GM23248 (cell line): ENCODE measurements around the gene SLC1A2. TPM values are rescaled to one million over a fixed set of nuclear protein-coding genes. Genes with fewer than 3 reads are reported as not detected.

ENCODE experiments used
- DNase-seq: peaks from one replicate; pipeline ENCODE4 v3.0.0-alpha.2; 2015
- H2AFZ ChIP-seq: fragments of 200-600 bp; sonication (generic); 2 replicates; pipeline ENCODE4 v1.6.1; 2016; ENCODE audit warnings: antibody characterized with exemption
- H3F3A ChIP-seq: fragments of 200-600 bp; sonication (generic); 2 replicates; pipeline ENCODE4 v1.6.1; 2016; ENCODE audit warnings: mild to moderate bottlenecking, antibody characterized with exemption, mixed run types; ENCODE audit not compliant: insufficient read depth
- H3K27ac ChIP-seq: fragments of 200-600 bp; sonication (generic); 2 replicates; pipeline ENCODE4 v1.5.1; 2016; ENCODE audit warnings: mild to moderate bottlenecking
- H3K27me3 ChIP-seq: fragments of 200-600 bp; sonication (generic); replicated peaks from 2 replicates; pipeline ENCODE4 v1.6.1; 2016; ENCODE audit warnings: mild to moderate bottlenecking; ENCODE audit not compliant: insufficient read depth
- H3K36me3 ChIP-seq: fragments of 200-600 bp; sonication (generic); 2 replicates; pipeline ENCODE4 v1.6.1; 2016; ENCODE audit warnings: low read depth, mild to moderate bottlenecking
- H3K4me1 ChIP-seq: fragments of 200-600 bp; sonication (generic); 2 replicates; pipeline ENCODE4 v1.6.1; 2016; ENCODE audit warnings: mild to moderate bottlenecking; ENCODE audit not compliant: insufficient read depth
- H3K4me2 ChIP-seq: fragments of 200-600 bp; sonication (generic); one replicate; pipeline ENCODE4 v1.6.1; 2016; ENCODE audit warnings: mild to moderate bottlenecking; ENCODE audit not compliant: unreplicated experiment
- H3K4me3 ChIP-seq: fragments of 200-600 bp; sonication (generic); 2 replicates; pipeline ENCODE4 v1.5.1; 2016; ENCODE audit warnings: mild to moderate bottlenecking
- H3K79me2 ChIP-seq: fragments of 200-600 bp; sonication (generic); 2 replicates; pipeline ENCODE4 v1.6.1; 2016; ENCODE audit warnings: mild to moderate bottlenecking; ENCODE audit not compliant: insufficient read depth
- H3K9ac ChIP-seq: fragments of 200-600 bp; sonication (generic); 2 replicates; pipeline ENCODE4 v1.6.1; 2016; ENCODE audit warnings: mild to moderate bottlenecking
- H3K9me2 ChIP-seq: fragments of 200-600 bp; sonication (generic); 2 replicates; pipeline ENCODE4 v1.6.1; 2016; ENCODE audit warnings: mixed run types, mild to moderate bottlenecking, moderate library complexity; ENCODE audit not compliant: insufficient read depth
- H3K9me3 ChIP-seq: fragments of 200-600 bp; sonication (generic); one replicate; pipeline ENCODE4 v1.6.1; 2017; ENCODE audit warnings: low read depth
- H4K20me1 ChIP-seq: fragments of 200-600 bp; sonication (generic); 2 replicates; pipeline ENCODE4 v1.6.0; 2016; ENCODE audit not compliant: insufficient read depth
- EZH2 ChIP-seq: fragments of 200-600 bp; sonication (generic); IDR thresholded peaks from 2 replicates; pipeline ENCODE4 v1.6.1; 2018; ENCODE audit warnings: antibody characterized with exemption, mild to moderate bottlenecking; ENCODE audit not compliant: insufficient read depth, poor library complexity, severe bottlenecking
- EZH2phosphoT487 ChIP-seq: fragments of 200-600 bp; sonication (generic); IDR thresholded peaks from 2 replicates; pipeline ENCODE4 v1.6.1; 2018; ENCODE audit warnings: antibody characterized with exemption, moderate library complexity, mild to moderate bottlenecking, low read depth; ENCODE audit not compliant: insufficient read depth
- WGBS, 2 experiments: methylation state at CpG; one replicate each; pipeline ENCODE4 v1.1.6; 2015 to 2017; ENCODE audit warnings: low lambda C conversion rate in 2 of 2, low coverage in 1 of 2; ENCODE audit errors: missing lambda C conversion rate in 2 of 2; 5-methylcytosine and 5-hydroxymethylcytosine counted together
- in situ Hi-C: fragments of 300-500 bp; cut with MboI; formaldehyde crosslinking; loops from 2 replicates; pipeline ENCODE4 v1.15.0; 2020
- polyA plus RNA-seq: library from polyadenylated mRNA; unstranded; fragments of >200 nt; fragmentation: Nextera tagmentation; extraction: Ambion mirVana; gene quantifications from 2 replicates; pipeline ENCODE4 v1.2.1, GENCODE V29; 2016
- total RNA-seq: library from RNA; depleted of rRNA; stranded (reverse); fragments of >200 nt; shearing (Covaris generic); gene quantifications from 2 replicates; pipeline ENCODE4 v1.2.3, GENCODE V29; 2014

Gene SLC1A2
- total and polyA plus RNA-seq, 2 experiments from 2014 or later = 0.88 to 1.2 TPM

DNA sequence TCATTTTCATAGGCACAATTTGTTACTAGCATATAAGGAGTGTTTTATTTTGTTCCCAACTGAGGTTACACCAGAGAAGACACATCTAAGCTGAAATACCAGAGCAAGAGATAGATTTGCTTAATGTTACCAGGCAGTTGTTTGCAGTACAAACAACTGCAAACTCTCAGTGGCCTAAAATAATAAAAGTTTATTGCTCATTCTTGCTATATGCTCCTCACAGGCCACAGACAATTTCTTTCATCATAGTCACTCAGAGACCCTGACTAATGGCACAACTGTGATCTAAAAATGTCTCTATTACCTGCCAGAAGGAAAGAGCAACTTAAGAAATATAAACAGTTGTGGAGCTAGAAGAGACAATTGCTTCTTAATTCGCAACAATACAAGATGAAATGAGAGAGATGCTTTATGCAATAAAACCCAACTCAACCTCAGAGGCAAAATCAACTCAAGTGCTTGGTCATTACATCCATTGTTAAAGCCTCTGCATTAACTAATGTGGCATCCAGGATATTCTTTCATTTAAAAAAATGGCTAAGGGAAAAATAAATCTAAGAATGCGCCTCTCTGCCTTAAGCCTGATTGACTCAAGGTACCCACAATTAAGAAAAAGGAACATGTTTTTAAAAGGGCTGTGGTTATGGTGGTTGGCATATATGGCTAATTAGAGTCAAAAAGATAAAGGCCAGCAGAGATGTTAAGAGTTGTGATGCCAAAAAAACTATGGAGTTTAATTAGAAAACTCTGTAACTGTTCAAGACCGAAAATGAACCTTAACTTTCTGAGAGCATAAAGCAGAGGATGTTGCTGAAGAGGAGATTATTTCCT lies 176.7 kb downstream of the SLC1A2 start:
- no peak overlapping the region for H3K4me3 ChIP-seq
- 91 to 93% methylated on average over 3 of the region's 3 CpGs for WGBS, 2 experiments
- no peaks in the 10 kb centered on the region for H3K9me2 ChIP-seq
- H3K4me1 ChIP-seq = peaks cover 24% of the 10 kb centered on the region
- no peak overlapping the region for H3K4me2 ChIP-seq
- no peaks in the 10 kb centered on the region for H4K20me1 ChIP-seq
- no peaks in the 10 kb centered on the region for H3K27me3 ChIP-seq
- TF ChIP-seq EZH2phosphoT487 (no peak), EZH2 (no peak)
- H3K79me2 ChIP-seq = no peaks in the 10 kb centered on the region
- no peak overlapping the region for H2AFZ ChIP-seq
- no peaks in the 10 kb centered on the region for H3K9me3 ChIP-seq
- no peak overlapping the region for H3K9ac ChIP-seq
- peaks cover 21% of the 10 kb centered on the region for H3F3A ChIP-seq
- in situ Hi-C loops = no loop called here
- peak overlapping the region; percentile 31 for H3K27ac ChIP-seq
- peak; percentile 58 for DNase-seq
- no peaks in the 10 kb centered on the region for H3K36me3 ChIP-seq

DNA sequence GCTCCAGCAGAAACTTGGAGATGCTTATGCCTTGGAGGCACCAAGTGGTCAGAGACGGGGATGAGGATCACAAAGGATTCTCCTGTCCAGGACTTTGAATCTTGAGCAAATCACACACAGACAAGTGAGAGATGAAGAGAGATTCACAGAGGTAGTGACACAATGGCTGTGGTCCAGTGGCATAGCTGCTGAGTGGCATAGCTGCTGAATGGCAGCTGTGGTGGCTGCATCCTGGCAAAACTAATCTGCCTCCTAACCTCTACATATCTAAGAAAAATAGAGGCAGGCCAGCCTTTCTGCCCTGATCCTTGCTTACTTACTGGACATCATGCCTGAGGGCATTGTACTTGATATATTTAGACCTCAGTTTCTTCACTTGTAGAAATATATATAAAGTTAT lies 177.8 kb downstream of the SLC1A2 start:
- no peak overlapping the region for H3K27ac ChIP-seq
- no peak for DNase-seq
- H4K20me1 ChIP-seq = no peaks in the 10 kb centered on the region
- no peak overlapping the region for H3K4me2 ChIP-seq
- H3K9ac ChIP-seq = no peak overlapping the region
- 80 to 100% methylated on average over 1 of the region's 1 CpG for WGBS, 2 experiments
- no peaks in the 10 kb centered on the region for H3K9me3 ChIP-seq
- H2AFZ ChIP-seq = no peak overlapping the region
- in situ Hi-C loops = no loop called here
- H3K79me2 ChIP-seq = no peaks in the 10 kb centered on the region
- no peaks in the 10 kb centered on the region for H3K9me2 ChIP-seq
- H3K36me3 ChIP-seq = no peaks in the 10 kb centered on the region
- H3F3A ChIP-seq = peaks cover 20% of the 10 kb centered on the region
- peaks cover 21% of the 10 kb centered on the region for H3K4me1 ChIP-seq
- no peaks in the 10 kb centered on the region for H3K27me3 ChIP-seq
- H3K4me3 ChIP-seq = no peak overlapping the region
- TF ChIP-seq EZH2phosphoT487 = no peak
- TF ChIP-seq EZH2 = no peak

DNA sequence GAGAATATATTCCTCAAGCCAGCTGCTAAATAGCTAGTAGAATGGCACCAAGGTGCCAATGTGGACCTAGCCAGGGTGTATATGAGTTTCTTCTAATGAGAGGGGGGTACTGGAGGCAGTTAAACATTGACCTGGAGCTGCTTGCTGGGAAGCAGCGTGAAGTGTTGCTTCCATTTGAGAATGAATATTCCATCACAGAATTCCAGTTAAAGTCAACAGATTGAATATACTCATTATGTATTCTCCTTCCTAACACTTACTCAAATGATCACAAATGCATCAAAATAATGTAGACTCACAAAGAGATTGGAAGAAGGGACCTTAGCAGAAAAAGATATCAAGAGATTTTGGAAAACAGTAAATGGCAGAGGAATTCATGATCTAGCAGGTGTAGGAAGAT lies 178.3 kb downstream of the SLC1A2 start:
- no peak overlapping the region for H3K4me2 ChIP-seq
- no peak overlapping the region for H3K4me3 ChIP-seq
- no peaks in the 10 kb centered on the region for H3K79me2 ChIP-seq
- no peak overlapping the region for H2AFZ ChIP-seq
- H3K36me3 ChIP-seq = no peaks in the 10 kb centered on the region
- 100% methylated on average over 1 of the region's 1 CpG for WGBS, 2 experiments
- no peak overlapping the region for H3K9ac ChIP-seq
- no peaks in the 10 kb centered on the region for H3K9me3 ChIP-seq
- H3K9me2 ChIP-seq = no peaks in the 10 kb centered on the region
- DNase-seq = no peak
- H3K27ac ChIP-seq = no peak overlapping the region
- H3F3A ChIP-seq = peaks cover 24% of the 10 kb centered on the region
- TF ChIP-seq EZH2 = no peak
- TF ChIP-seq EZH2phosphoT487 = no peak
- H4K20me1 ChIP-seq = no peaks in the 10 kb centered on the region
- in situ Hi-C loops = no loop called here
- H3K27me3 ChIP-seq = no peaks in the 10 kb centered on the region
- peaks cover 23% of the 10 kb centered on the region for H3K4me1 ChIP-seq

DNA sequence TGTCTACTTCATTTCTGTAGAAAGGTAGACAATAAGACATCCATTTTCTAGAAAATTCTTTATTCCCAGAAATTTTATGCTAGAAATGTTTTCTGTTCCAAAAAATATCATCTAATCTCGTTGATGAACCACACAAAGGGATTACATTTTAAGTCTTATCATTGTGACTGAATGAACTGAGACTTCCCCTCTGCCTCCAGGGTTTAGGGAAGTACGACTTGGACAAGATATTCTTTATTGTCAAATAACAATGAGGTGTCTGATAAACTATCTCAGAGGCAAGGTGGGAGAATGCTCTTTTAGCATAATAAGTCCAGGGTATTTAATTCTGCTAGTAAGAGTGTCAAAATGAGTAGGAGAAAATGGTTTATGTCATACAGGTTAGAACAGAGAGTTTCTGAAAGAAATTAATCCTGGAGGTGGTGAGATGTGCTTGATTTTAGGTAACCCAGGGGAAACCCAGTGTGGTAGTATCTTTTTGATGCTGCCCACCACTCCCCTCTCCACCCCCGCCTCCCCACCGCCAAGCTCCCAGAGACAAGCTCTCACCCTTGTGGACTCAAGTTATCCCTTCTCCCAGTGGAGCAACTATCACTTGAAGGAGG lies 179.8 kb downstream of the SLC1A2 start:
- Histone ChIP-seq H3F3A (peaks cover 39% of the 10 kb centered on the region), H3K36me3 (no peaks in the 10 kb centered on the region), H3K9me3 (no peaks in the 10 kb centered on the region), H3K27me3 (no peaks in the 10 kb centered on the region), H3K27ac (no peak overlapping the region), H4K20me1 (no peaks in the 10 kb centered on the region), H2AFZ (no peak overlapping the region), H3K4me3 (no peak overlapping the region), H3K4me2 (no peak overlapping the region), H3K9ac (no peak overlapping the region), H3K9me2 (no peaks in the 10 kb centered on the region), H3K4me1 (peaks cover 30% of the 10 kb centered on the region), H3K79me2 (no peaks in the 10 kb centered on the region)
- 86 to 87% methylated on average over 4 of the region's 4 CpGs for WGBS, 2 experiments
- in situ Hi-C loops = no loop called here
- no peak for DNase-seq
- TF ChIP-seq EZH2phosphoT487 = no peak
- TF ChIP-seq EZH2 = no peak
